Thyroid gland (tissue), 4 donors: ENCODE results near the gene NCAN.

Experiments
- POLR2A ChIP-seq, 2 donors: fragments of 450-650 bp; IDR thresholded peaks; one replicate each; pipeline ENCODE4 v1.6.1; 2017; ENCODE audit warnings: antibody characterized with exemption in 2 of 2, mild to moderate bottlenecking in 2 of 2, moderate library complexity in 1 of 2
- TF ChIP-seq, protein P1 (sequence below), 6 experiments: fragments of 200-600 bp in 3 of 6; fragments of 450-650 bp in 3 of 6; sonication (generic) in 3 of 6; IDR thresholded peaks; one replicate each; pipeline ENCODE4 v1.5.1; 2016 to 2019; ENCODE audit warnings: antibody characterized with exemption in 6 of 6, mild to moderate bottlenecking in 2 of 6, inconsistent platforms in 1 of 6, moderate library complexity in 1 of 6

- TF ChIP-seq, protein P1, sequence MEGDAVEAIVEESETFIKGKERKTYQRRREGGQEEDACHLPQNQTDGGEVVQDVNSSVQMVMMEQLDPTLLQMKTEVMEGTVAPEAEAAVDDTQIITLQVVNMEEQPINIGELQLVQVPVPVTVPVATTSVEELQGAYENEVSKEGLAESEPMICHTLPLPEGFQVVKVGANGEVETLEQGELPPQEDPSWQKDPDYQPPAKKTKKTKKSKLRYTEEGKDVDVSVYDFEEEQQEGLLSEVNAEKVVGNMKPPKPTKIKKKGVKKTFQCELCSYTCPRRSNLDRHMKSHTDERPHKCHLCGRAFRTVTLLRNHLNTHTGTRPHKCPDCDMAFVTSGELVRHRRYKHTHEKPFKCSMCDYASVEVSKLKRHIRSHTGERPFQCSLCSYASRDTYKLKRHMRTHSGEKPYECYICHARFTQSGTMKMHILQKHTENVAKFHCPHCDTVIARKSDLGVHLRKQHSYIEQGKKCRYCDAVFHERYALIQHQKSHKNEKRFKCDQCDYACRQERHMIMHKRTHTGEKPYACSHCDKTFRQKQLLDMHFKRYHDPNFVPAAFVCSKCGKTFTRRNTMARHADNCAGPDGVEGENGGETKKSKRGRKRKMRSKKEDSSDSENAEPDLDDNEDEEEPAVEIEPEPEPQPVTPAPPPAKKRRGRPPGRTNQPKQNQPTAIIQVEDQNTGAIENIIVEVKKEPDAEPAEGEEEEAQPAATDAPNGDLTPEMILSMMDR (IDR thresholded peaks at IDR 0.05): no peak
- no peak for TF ChIP-seq POLR2A (IDR thresholded peaks at IDR 0.05)
These were observed 32.0 kb upstream of the NCAN start for GRCh38 chr19:19179548-19180441.
